GM21423 (cell line): ENCODE data around the gene IER5.

Experiments
- ATAC-seq: cut with Tn5 transposase; IDR thresholded peaks from one replicate; pipeline ENCODE4 v1.9.1; 2021; ENCODE audit warnings: mild to moderate bottlenecking, moderate library complexity; ENCODE audit not compliant: unreplicated experiment

Gene IER5

GRCh38 chr1:181095763-181096184 lies 7.3 kb downstream of the IER5 start:
- ATAC-seq, result no peak

GRCh38 chr1:181097242-181097641 lies 8.7 kb downstream of the IER5 start:
- ATAC-seq, result no peak

GRCh38 chr1:181099152-181100014 lies 10.9 kb downstream of the IER5 start:
- ATAC-seq, result peak; percentile 53

- no peak for ATAC-seq
Observed at GRCh38 chr1:181100015-181100905, 11.8 kb downstream of the IER5 start.

- ATAC-seq, result no peak
Observed at GRCh38 chr1:181100934-181101333, 12.4 kb downstream of the IER5 start.

GRCh38 chr1:181101581-181102226 lies 13.2 kb downstream of the IER5 start:
- ATAC-seq, result no peak

- ATAC-seq, result no peak
Observed at GRCh38 chr1:181102841-181103240, 14.3 kb downstream of the IER5 start.

- ATAC-seq, result no peak
Observed at GRCh38 chr1:181103399-181103798, 14.9 kb downstream of the IER5 start.

GRCh38 chr1:181104042-181104789 lies 15.7 kb downstream of the IER5 start:
- no peak for ATAC-seq

GRCh38 chr1:181104790-181105133 lies 16.3 kb downstream of the IER5 start:
- ATAC-seq, result peak; percentile 17

GRCh38 chr1:181105134-181106021 lies 16.9 kb downstream of the IER5 start:
- peak; percentile 73 for ATAC-seq

- no peak for ATAC-seq
Observed at GRCh38 chr1:181106022-181106312, 17.5 kb downstream of the IER5 start.

- ATAC-seq, result no peak
Observed at GRCh38 chr1:181106479-181106878, 18.0 kb downstream of the IER5 start.

- ATAC-seq, result no peak
Observed at GRCh38 chr1:181107711-181108110, 19.2 kb downstream of the IER5 start.

- ATAC-seq, result no peak
Observed at GRCh38 chr1:181108304-181108867, 19.9 kb downstream of the IER5 start.

- no peak for ATAC-seq
Observed at GRCh38 chr1:181110013-181110412, 21.5 kb downstream of the IER5 start.

GRCh38 chr1:181111559-181111958 lies 23.1 kb downstream of the IER5 start:
- no peak for ATAC-seq

- ATAC-seq, result no peak
Observed at GRCh38 chr1:181112071-181112929, 23.8 kb downstream of the IER5 start.
